ENCODE results near the gene ANKRD42.
A peak's percentile ranks its signal among the peaks of the same experiment; 100 is the strongest.

The ANKRD42 gene

GRCh38 chr11:83193315-83194280 is at the start of gene ANKRD42:
ANKRD42 (plus strand) TSS chr11:83193712; CDS start chr11:83194671, 959 bp downstream.
- FAIRE-seq, result peak; percentile 94

GRCh38 chr11:83147895-83148294 is 45.6 kb upstream of the ANKRD42 start:
- no peak for FAIRE-seq

- no peak for FAIRE-seq
Measured at GRCh38 chr11:83150450-83150849, 43.1 kb upstream of the ANKRD42 start.

- no peak for FAIRE-seq
Measured at GRCh38 chr11:83151274-83151977, 42.1 kb upstream of the ANKRD42 start.

GRCh38 chr11:83152264-83152663 is 41.2 kb upstream of the ANKRD42 start:
- FAIRE-seq, result no peak

- FAIRE-seq, result no peak
Measured at GRCh38 chr11:83153764-83154163, 39.7 kb upstream of the ANKRD42 start.

- FAIRE-seq, result peak; percentile 93
Measured at GRCh38 chr11:83156144-83156995, 37.1 kb upstream of the ANKRD42 start.

- no peak for FAIRE-seq
Measured at GRCh38 chr11:83156996-83157593, 36.4 kb upstream of the ANKRD42 start, which contains the start of gene PCF11. PCF11 (plus strand) TSS chr11:83157131; CDS start chr11:83157440, 309 bp downstream.

GRCh38 chr11:83157594-83158356 is 35.7 kb upstream of the ANKRD42 start:
- FAIRE-seq, result no peak

GRCh38 chr11:83158357-83158786 is 35.1 kb upstream of the ANKRD42 start:
- FAIRE-seq, result no peak

- FAIRE-seq, result no peak
Measured at GRCh38 chr11:83158965-83159901, 34.3 kb upstream of the ANKRD42 start.

- FAIRE-seq, result no peak
Measured at GRCh38 chr11:83159902-83160865, 33.3 kb upstream of the ANKRD42 start.

GRCh38 chr11:83161610-83162199 is 31.8 kb upstream of the ANKRD42 start:
- peak; percentile 13 for FAIRE-seq

- FAIRE-seq, result no peak
Measured at GRCh38 chr11:83162377-83162776, 31.1 kb upstream of the ANKRD42 start.

- peak; percentile 9 for FAIRE-seq
Measured at GRCh38 chr11:83166193-83166866, 27.2 kb upstream of the ANKRD42 start.

GRCh38 chr11:83168756-83169155 is 24.8 kb upstream of the ANKRD42 start:
- no peak for FAIRE-seq

- FAIRE-seq, result no peak
Measured at GRCh38 chr11:83170865-83171264, 22.6 kb upstream of the ANKRD42 start.

- FAIRE-seq, result no peak
Measured at GRCh38 chr11:83172551-83172950, 21.0 kb upstream of the ANKRD42 start.

All from islet of Langerhans (tissue), 1 donor.